ENCODE measurements around the gene DOK5.
A peak's percentile ranks its signal among the peaks of the same experiment; 100 is the strongest.

The DOK5 gene

DNA sequence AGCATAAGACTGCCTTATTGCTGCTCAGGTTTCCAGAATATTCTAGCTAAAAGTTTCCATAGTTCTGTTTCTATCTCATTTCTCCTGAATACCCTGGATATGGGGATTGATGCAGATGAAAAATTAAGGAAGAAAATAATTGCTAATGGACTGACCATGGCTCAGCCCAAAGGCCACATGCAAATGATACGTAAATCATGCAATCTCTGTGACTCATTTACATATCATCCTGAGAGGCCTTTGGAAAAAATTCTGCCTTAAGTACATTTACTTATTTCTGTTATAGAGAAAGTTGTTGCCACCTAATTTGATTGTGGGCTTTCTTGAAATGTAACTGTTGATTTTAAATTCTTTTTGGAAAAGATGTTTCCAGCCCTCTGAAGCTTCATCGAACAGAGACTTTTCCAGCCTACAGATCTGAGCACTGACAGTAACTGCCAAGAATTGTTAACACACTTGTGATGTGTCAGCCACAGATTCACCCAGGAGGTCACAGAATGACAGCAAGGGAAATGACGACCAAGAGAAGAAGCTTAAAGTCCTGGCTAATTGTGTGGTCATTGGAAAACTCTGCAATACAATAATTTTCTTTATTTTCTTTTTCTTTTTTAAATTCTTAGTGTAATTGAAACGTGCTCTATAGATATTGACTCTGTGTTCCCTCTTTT lies 174.8 kb downstream of the DOK5 start:
- DNase-seq: no peak

- DNase-seq: no peak
These were observed 175.9 kb downstream of the DOK5 start for GRCh38 chr20:54651252-54651651.

DNA sequence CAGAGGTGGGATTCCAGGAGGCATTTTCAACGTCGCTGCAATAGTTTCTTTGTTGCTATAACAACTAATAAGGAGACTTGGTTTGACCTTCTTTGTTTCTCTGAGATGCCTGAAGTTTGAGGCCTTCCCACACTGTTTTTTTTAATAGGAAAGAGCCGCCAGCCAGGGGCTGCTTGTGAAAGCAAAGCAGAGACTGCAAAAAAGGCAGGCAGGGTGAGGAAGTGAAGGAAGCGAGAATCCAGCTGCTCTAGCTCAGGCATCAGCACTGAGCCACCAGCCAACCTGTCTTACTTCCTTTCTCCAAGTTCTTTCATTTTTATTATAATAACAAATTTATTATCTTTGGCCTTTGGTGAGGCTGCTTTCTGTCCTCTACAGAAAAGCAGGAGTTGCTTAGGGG lies 179.1 kb downstream of the DOK5 start:
- no peak for DNase-seq

DNA sequence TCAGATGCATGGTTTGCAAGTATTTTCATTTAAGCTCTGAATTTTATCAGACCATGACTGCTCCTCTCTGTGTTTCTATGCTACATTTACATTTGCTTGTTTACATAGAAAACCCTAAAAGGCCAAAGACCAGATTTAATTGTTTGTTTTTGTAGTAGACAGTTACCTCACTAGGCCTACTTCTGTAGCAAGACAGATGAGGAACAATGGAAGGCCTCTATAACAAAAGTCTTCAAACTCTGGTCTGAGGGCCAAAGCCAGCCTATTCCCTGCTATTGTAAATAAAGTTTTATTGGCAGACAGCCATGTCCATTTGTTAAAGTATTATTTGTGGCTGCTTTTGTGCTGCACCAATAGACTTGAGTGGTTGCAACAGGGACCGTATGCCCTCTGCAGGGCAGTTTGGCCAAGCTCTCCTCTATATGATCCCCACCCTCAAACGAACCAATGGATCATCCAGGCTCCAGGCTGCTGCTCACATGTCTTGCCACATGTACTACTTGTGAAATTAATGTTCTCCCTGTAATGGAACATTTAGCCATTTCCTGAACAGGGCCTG lies 182.0 kb downstream of the DOK5 start:
- peak in 1 of 3 experiments; percentile 21 for DNase-seq

DNA sequence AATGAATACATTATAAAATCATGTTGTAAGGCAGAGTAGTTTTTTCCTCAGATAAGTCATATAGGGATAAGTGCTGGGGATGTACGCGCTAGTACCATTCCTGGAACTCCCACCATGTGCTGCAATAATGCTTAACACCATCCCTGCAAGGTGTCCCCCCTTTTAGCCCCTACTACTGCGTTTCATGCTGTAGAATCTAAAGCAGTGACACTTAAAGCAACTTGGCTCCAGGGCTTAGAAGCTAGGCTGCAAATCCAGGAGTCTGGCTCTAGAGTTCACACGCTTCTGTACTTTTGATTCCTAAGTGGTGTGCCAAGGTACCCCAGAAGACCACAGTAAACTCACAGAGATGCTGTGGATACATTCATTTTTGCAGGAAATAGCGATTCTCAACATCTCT lies 183.1 kb downstream of the DOK5 start:
- DNase-seq: no peak

- DNase-seq: no peak
These were observed 185.9 kb downstream of the DOK5 start for GRCh38 chr20:54661265-54661664.

DNA sequence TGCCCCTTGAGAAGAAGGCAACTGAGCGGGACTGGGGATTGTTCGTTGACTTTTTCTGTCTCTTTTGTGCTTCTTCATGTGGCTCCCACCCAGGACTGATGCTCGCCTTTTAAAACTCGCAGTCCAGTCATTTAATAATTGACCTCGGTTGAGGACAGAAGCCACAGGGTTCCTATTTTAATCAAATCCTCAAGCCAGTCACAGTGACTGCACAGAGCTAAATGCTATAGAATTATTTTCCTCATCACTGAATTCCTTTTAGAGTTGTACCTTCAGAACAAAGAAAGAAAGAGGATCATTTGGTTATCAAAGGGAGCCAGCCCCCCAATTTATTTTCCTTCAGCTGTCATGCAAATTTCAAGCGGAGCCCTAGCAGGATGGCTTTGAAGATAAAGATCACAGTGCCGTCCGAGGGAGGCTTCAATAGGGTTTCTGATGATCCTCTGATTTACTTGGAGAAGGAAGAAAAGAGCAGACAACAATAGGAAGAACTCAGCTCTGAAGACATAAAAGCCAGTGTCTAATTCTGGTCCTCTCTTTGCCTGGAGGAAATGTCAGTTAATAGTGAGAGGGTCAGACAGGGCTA lies 186.6 kb downstream of the DOK5 start:
- no peak for DNase-seq

DNA sequence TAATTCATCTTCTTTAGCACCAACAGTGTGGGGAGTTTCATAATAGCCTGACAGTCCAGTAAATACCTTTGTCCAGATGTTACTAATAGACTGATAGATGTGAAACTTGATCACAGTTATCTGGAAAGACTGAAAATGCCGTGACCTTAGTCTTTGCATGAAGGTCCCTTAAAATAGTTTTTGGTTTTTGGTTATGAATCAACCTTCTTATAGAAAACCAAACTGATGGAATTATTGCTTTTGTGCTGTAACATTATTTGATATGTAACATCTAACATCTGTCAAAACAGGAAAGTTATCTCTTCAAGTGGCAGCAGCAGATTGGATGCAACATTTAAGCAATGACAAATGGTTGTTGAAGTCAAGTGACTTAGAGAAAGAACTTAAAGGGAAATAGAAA lies 190.4 kb downstream of the DOK5 start:
- DNase-seq: no peak

DNA sequence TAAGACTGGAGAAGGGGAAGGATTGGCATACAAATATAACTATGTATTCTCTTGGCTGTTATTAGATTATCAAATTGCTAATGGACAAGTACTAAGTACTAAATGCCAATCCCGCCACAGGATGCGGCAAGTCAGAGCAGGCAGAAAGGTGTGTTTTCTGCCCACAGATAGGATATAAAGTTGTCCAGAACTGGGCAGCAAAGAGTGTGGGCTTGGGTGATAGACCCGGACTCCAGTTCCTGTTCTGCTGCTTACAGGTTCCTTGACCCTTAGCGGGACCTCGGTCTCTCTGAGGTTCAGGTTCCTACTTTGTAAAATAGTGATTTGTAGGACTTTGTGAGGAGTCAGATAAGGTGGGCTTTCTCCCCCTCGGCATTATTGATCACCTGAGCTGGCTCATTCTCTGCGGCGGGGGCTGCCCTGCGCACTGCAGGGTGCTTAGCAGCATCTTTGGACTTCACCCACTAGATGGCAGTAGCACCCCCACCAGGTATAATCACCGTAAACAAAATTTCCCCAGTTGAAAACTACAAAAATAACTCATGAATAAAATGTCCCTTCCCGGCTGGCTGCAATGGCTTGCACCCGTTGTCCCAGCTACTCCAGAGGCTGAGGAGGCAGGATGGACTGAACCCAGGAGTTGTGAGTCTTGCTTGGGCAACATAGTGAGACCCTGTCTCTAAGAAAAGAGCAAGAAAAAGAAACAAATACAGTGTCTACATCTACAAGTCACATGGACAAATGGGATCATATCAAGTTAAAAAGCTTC lies 193.1 kb downstream of the DOK5 start:
- peak; percentile 6 to 59 (median 27) for DNase-seq

DNA sequence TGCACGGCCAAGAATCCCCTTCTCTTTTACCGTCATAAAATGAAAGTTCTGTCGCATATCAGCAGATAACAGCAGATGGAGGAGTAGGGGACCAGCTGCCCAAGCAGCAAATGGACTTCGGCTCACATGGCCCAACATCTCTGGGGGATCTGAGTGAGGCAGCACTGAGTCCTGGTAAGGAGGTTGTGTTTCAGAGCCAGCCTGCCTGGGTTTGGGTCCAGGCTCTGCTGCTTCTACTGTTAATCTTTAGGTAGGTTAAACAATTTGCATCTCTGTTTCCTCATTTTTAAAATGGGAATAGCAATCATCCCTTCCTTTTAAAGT lies 193.6 kb downstream of the DOK5 start:
- DNase-seq: no peak

GRCh38 chr20:54678253-54678652 lies 202.9 kb downstream of the DOK5 start:
- DNase-seq: no peak

DNA sequence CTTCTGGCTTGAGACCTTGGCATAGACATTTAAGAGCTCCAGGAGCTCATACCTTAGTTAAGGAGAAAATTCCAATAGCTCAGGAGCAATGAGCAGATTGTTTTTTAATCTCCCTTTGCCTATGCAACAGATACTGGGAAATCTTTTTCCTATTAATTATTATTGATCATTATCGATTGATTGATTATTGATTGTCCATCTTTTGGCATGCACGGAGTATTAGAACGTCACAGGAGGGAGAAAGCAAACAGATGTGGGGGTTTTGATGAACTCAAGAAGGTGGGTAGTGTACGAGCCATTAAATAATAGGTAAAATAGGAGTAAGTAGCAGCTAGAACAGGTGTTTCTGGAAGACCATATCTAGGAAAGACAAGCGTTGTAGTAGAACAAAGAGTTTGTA lies 205.0 kb downstream of the DOK5 start:
- no peak for DNase-seq

GRCh38 chr20:54680872-54681619 lies 205.7 kb downstream of the DOK5 start:
- DNase-seq: peak; percentile 20 to 76 (median 73)

- DNase-seq: no peak
These were observed 206.5 kb downstream of the DOK5 start for GRCh38 chr20:54681869-54682268.

GRCh38 chr20:54688476-54688875 lies 213.1 kb downstream of the DOK5 start:
- no peak for DNase-seq

DNA sequence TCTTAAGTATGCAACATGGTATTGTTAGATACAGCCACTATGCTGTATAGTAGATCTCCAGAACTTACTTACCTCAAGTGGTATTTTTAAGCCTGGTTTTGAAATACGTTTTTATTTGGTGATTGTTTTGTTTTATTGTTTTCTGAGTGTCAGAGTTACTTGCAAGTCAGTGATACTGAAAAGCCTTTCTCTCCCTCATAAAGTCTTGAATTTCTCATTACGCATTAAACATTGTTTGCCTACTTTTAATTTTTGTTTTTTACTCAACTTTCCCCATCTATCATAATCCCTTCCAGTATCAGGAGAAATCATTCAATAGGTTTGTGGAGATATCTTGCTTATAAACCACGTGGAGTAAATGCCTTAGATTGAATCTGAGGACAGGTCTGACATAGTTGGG lies 214.9 kb downstream of the DOK5 start:
- DNase-seq: no peak

GRCh38 chr20:54691327-54691726 lies 215.9 kb downstream of the DOK5 start:
- no peak for DNase-seq

- DNase-seq: peak in 2 of 3 experiments; percentile 4 to 9
These were observed 216.9 kb downstream of the DOK5 start for GRCh38 chr20:54692168-54692887.

GRCh38 chr20:54694516-54694915 lies 219.1 kb downstream of the DOK5 start:
- DNase-seq: no peak

GRCh38 chr20:54698373-54698772 lies 223.0 kb downstream of the DOK5 start:
- DNase-seq: no peak

Data from NCI-H1417 (cell line).